Kidney (tissue), 14 donors: ENCODE measurements around the gene CDH11. TPM values are rescaled to one million over a fixed set of nuclear protein-coding genes. Genes with fewer than 3 reads are reported as not detected.

ENCODE experiments used
- DNase-seq, 5 donors: peaks; one replicate each; pipeline ENCODE4 v3.0.0-alpha.2; 2013 to 2020
- FAIRE-seq: peaks from 2 replicates; lab custom pipeline; 2012; peaks lifted over from hg19 to GRCh38; lab: Jason Lieb, UNC
- H3K27ac ChIP-seq, 2 donors: one replicate each; pipeline ENCODE4 v1.7.0; 2013; ENCODE audit warnings: low read depth in 2 of 2, low read length in 2 of 2, inconsistent platforms in 1 of 2
- H3K27me3 ChIP-seq: one replicate; pipeline ENCODE4 v1.7.1; 2013; ENCODE audit warnings: low read length, inconsistent platforms; ENCODE audit not compliant: control insufficient read depth, insufficient read depth
- H3K36me3 ChIP-seq, 3 donors: one replicate each; pipeline versions ENCODE4 v1.7.0 to v1.7.1; 2013; ENCODE audit warnings: low read length in 3 of 3, control low read depth in 1 of 3, inconsistent platforms in 1 of 3; ENCODE audit not compliant: insufficient read depth in 3 of 3, control insufficient read depth in 2 of 3
- H3K4me1 ChIP-seq, 3 donors: one replicate each; pipeline versions ENCODE4 v1.7.0 to v1.7.1; 2013; ENCODE audit warnings: low read length in 3 of 3, inconsistent platforms in 1 of 3, low read depth in 1 of 3; ENCODE audit not compliant: control insufficient read depth in 2 of 3, insufficient read depth in 2 of 3
- H3K4me3 ChIP-seq, 3 donors: one replicate each; pipeline versions ENCODE4 v1.7.0 to v1.8.1; 2013; ENCODE audit warnings: low read length in 3 of 3, control low read depth in 1 of 3, inconsistent platforms in 1 of 3
- H3K9ac ChIP-seq, 3 donors: one replicate each; pipeline versions ENCODE4 v1.7.0 to v1.7.1; 2013; ENCODE audit warnings: low read length in 3 of 3, control low read depth in 1 of 3, inconsistent platforms in 1 of 3
- H3K9me3 ChIP-seq, 3 donors: one replicate each; pipeline versions ENCODE4 v1.7.0 to v1.7.1; 2013; ENCODE audit warnings: low read length in 3 of 3, control low read depth in 1 of 3, inconsistent platforms in 1 of 3; ENCODE audit not compliant: control insufficient read depth in 2 of 3, insufficient read depth in 1 of 3
- CTCF ChIP-seq: IDR thresholded peaks from 3 replicates; pipeline ENCODE4 v1.5.1; 2012; ENCODE audit warnings: mild to moderate bottlenecking, moderate library complexity, borderline replicate concordance; ENCODE audit not compliant: insufficient read depth; ENCODE audit errors: extremely low read depth
- intact Hi-C: fragments of 100-400 bp; cut with DNase I; formaldehyde crosslinking; loops from one replicate; pipeline ENCODE4 v1.11.1; 2022
- polyA plus RNA-seq: library from polyadenylated mRNA; stranded (reverse); fragments of 350-450 nt; fragmentation: Illumina TruSeq; extraction: RNeasy Lipid Tissue Mini Kit (QIAGEN cat#74804); gene quantifications from one replicate; pipeline ENCODE4 v1.2.3, GENCODE V29; 2014; ENCODE audit warnings: low read depth, low replicate concordance; ENCODE audit not compliant: insufficient read depth
- total RNA-seq: library from RNA; stranded (reverse); fragmentation: NEBNext Ultra II Directional; extraction: Animal tissue kit (Norgen Biotek cat#: 25700); gene quantifications from one replicate; pipeline ENCODE4 v1.2.1, GENCODE V29; 2021
- donor health status: control.
- donor health status: control.
- donor health status: control.
- donor health status: control.
- donor health status: control.
- donor health status: DM: yes; HTN: yes; CAD: no.
- donor health status: Normal renal cell carcinoma (clear cell type).

CDH11 gene
- total and polyA plus RNA-seq, 2 donors from 2014 or later, result 3.0 to 44.9 TPM

- intact Hi-C loops, result no loop called here
- no peak for TF ChIP-seq CTCF
- H3K9ac ChIP-seq, result no peak overlapping the region
- H3K36me3 ChIP-seq, result no peaks in the 10 kb centered on the region
- H3K27me3 ChIP-seq, result no peaks in the 10 kb centered on the region
- H3K4me3 ChIP-seq, result no peak overlapping the region
- FAIRE-seq (no peak), DNase-seq (no peak)
- no peaks in the 10 kb centered on the region for H3K4me1 ChIP-seq
- no peaks in the 10 kb centered on the region for H3K9me3 ChIP-seq
- no peak overlapping the region for H3K27ac ChIP-seq
These were observed 144.5 kb downstream of the CDH11 start for GRCh38 chr16:64977206-64977920.

GRCh38 chr16:64975821-64976220 lies 146.0 kb downstream of the CDH11 start:
- intact Hi-C loops, result no loop called here
- Histone ChIP-seq H3K9me3 (no peaks in the 10 kb centered on the region), H3K4me3 (no peak overlapping the region), H3K9ac (no peak overlapping the region), H3K27ac (no peak overlapping the region), H3K4me1 (no peaks in the 10 kb centered on the region), H3K36me3 (peaks cover 0 to 5% (median 0%) of the 10 kb centered on the region in 3 donors), H3K27me3 (no peaks in the 10 kb centered on the region)
- FAIRE-seq, result no peak
- no peak for DNase-seq
- no peak for TF ChIP-seq CTCF

- Histone ChIP-seq H3K9me3 (no peaks in the 10 kb centered on the region), H3K4me3 (no peak overlapping the region), H3K9ac (no peak overlapping the region), H3K27me3 (no peaks in the 10 kb centered on the region), H3K27ac (no peak overlapping the region), H3K36me3 (peaks cover 0 to 5% (median 0%) of the 10 kb centered on the region in 3 donors), H3K4me1 (no peaks in the 10 kb centered on the region)
- no peak for DNase-seq
- intact Hi-C loops, result no loop called here
- FAIRE-seq, result no peak
- TF ChIP-seq CTCF, result no peak
These were observed 147.5 kb downstream of the CDH11 start for GRCh38 chr16:64974381-64974780.
